ENCODE results near the gene KATNAL2.

The KATNAL2 gene

DNA sequence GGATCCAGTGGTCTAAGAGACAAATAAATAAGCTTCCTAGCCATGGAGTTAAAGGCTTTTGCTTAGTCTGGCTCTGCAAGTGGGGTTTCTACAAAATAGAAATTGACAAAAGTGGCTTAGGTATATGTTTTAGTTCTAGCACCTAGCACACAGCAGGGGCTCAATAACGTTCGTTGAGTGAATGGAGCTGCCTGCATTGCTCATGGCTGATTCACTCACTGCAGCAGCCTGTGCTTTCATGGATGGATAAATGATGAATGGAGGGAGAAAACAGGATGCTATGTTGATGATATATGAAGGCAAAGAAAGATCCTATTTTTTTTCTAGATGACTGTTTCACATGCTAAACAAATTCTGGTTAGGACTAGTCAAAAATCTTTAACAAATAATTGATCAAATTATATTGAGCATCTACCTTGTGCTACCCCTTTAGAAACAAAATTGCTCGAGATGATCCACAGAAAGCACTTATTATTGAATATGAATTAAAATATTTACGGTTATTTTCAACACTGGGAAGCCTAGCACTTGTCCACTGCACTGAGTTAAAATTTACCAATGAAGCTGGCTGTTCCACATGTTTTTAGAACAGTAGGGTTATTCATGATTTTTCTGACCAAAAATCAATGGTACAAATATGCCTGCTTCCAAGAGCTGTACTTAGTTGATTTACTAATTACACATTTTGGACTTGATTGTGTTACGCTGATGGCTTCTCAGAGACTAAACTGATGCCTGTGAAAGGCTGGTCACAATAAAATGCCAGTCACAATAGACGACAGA lies 193.3 kb downstream of the KATNAL2 start (continued):
- TF ChIP-seq POU6F1 (CRISPR knock-in tag; IDR thresholded peaks at IDR 0.05; ENCODE audit: borderline replicate concordance, low read depth), result no peak
- no peak for TF ChIP-seq ZFP3 (CRISPR knock-in tag; IDR thresholded peaks at IDR 0.05)
- TF ChIP-seq ISL1 (CRISPR knock-in tag; IDR thresholded peaks at IDR 0.05), result no peak
- TF ChIP-seq TCF4 (CRISPR knock-in tag; IDR thresholded peaks at IDR 0.05; ENCODE audit: borderline replicate concordance), result no peak
- no peak for TF ChIP-seq ARNTL (CRISPR knock-in tag; IDR thresholded peaks at IDR 0.05; ENCODE audit: borderline replicate concordance, low read depth)

DNA sequence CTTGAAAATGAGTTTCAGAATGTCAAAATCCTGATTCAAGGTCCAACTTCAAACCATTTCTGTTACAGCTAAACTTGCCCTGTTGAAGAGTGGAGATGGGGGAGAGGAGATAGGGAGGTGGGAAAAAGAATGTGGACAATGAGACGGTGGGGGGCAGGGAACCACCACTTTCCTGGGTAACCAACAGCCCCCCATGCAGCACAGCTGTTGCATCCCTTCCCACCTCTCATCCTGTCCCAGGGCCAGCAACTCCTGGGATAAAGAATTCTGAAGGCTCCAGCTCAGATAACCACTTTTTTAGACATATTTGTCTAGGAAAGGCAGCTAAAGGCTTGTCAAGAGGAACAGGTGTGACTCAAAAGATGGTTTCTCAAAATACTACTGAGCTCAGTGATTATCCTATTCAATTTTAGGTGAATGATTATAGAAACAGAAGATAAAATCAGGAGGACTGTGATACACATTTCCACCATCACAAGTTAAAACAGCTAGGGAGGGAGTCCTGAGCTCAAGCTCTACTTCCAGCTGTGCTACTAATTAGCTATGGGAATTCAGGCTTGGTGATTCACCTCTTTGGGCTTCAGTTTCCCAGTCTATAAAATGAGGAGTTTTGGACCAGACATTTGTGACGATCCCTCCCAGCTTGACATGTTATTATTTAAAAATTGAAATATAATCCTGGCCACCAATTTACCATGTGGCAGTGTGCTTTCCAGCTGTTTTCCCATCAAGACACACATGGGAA lies 196.6 kb downstream of the KATNAL2 start:
- TF ChIP-seq ISL1 (CRISPR knock-in tag; IDR thresholded peaks at IDR 0.05) (no peak), OSR1 (CRISPR knock-in tag; IDR thresholded peaks at IDR 0.05) (no peak), ESRRG (CRISPR knock-in tag; IDR thresholded peaks at IDR 0.05) (no peak), ZFP3 (CRISPR knock-in tag; IDR thresholded peaks at IDR 0.05) (no peak), ARNTL (CRISPR knock-in tag; IDR thresholded peaks at IDR 0.05; ENCODE audit: borderline replicate concordance, low read depth) (no peak), ZNF565 (CRISPR knock-in tag; conservative IDR thresholded peaks at IDR 0.05; ENCODE audit: low read depth) (no peak), ZNF70 (CRISPR knock-in tag; IDR thresholded peaks at IDR 0.05) (no peak), CSRNP3 (CRISPR knock-in tag; IDR thresholded peaks at IDR 0.05) (no peak), BACH2 (CRISPR knock-in tag; IDR thresholded peaks at IDR 0.05; ENCODE audit: borderline replicate concordance) (no peak), ZC3H10 (CRISPR knock-in tag; IDR thresholded peaks at IDR 0.05) (no peak), ZNF8 (CRISPR knock-in tag; IDR thresholded peaks at IDR 0.05) (no peak), PATZ1 (CRISPR knock-in tag; IDR thresholded peaks at IDR 0.05; ENCODE audit: borderline replicate concordance) (no peak), SNAI2 (CRISPR knock-in tag; IDR thresholded peaks at IDR 0.05) (no peak), ZFP30 (CRISPR knock-in tag; IDR thresholded peaks at IDR 0.05) (no peak), GLIS3 (CRISPR knock-in tag; IDR thresholded peaks at IDR 0.05) (no peak), RARB (CRISPR knock-in tag; IDR thresholded peaks at IDR 0.05) (no peak), CSDC2 (CRISPR knock-in tag; IDR thresholded peaks at IDR 0.05) (no peak)
- TF ChIP-seq, protein P1, sequence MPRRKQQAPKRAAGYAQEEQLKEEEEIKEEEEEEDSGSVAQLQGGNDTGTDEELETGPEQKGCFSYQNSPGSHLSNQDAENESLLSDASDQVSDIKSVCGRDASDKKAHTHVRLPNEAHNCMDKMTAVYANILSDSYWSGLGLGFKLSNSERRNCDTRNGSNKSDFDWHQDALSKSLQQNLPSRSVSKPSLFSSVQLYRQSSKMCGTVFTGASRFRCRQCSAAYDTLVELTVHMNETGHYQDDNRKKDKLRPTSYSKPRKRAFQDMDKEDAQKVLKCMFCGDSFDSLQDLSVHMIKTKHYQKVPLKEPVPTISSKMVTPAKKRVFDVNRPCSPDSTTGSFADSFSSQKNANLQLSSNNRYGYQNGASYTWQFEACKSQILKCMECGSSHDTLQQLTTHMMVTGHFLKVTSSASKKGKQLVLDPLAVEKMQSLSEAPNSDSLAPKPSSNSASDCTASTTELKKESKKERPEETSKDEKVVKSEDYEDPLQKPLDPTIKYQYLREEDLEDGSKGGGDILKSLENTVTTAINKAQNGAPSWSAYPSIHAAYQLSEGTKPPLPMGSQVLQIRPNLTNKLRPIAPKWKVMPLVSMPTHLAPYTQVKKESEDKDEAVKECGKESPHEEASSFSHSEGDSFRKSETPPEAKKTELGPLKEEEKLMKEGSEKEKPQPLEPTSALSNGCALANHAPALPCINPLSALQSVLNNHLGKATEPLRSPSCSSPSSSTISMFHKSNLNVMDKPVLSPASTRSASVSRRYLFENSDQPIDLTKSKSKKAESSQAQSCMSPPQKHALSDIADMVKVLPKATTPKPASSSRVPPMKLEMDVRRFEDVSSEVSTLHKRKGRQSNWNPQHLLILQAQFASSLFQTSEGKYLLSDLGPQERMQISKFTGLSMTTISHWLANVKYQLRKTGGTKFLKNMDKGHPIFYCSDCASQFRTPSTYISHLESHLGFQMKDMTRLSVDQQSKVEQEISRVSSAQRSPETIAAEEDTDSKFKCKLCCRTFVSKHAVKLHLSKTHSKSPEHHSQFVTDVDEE (CRISPR knock-in tag; IDR thresholded peaks at IDR 0.05), result no peak
- ATAC-seq, result no peak

GRCh38 chr18:47115205-47115604 lies 197.8 kb downstream of the KATNAL2 start:
- no peak for ATAC-seq
- no peak for TF ChIP-seq CSRNP3 (CRISPR knock-in tag; IDR thresholded peaks at IDR 0.05)
